Endothelial cell of umbilical vein (primary cell): Measurements from ENCODE around the gene LCAT. TPM values are rescaled to one million over a fixed set of nuclear protein-coding genes. Genes with fewer than 3 reads are reported as not detected.

ENCODE experiments used
- BruUV-seq: library from RNA; stranded (reverse); fragments of 400-500 nt; replicated peaks from 2 replicates; lab custom pipeline; 2021; lab: Mats Ljungman, UMichigan
- CTCF ChIA-PET: fragments of 300-600, 350-600 bp; sonication (Branson Sonifier 250); formaldehyde crosslinking; loops from one replicate; lab custom pipeline; 2021; ENCODE audit warnings: antibody characterized with exemption, inconsistent platforms; lab: Charles Lee
- POLR2A ChIA-PET: fragments of 300-600, 350-600 bp; sonication (Branson Sonifier 250); formaldehyde crosslinking; loops from one replicate; lab custom pipeline; 2021; ENCODE audit warnings: antibody characterized with exemption, inconsistent platforms; lab: Charles Lee
- DNase-seq: peaks from one replicate; pipeline ENCODE4 v3.0.0-alpha.2; 2011; ENCODE audit warnings: low read depth, low spot score
- FAIRE-seq: peaks from 2 replicates; lab custom pipeline; 2011; peaks lifted over from hg19 to GRCh38; lab: Jason Lieb, UNC
- H2AFZ ChIP-seq: 2 replicates; pipeline ENCODE4 v1.6.0; 2012; ENCODE audit warnings: low read depth, low read length, control low read depth, inconsistent platforms
- H3K27ac ChIP-seq: 2 replicates; pipeline ENCODE4 v1.5.1; 2011; ENCODE audit warnings: low read depth, mild to moderate bottlenecking, control low read depth, low read length, moderate library complexity; ENCODE audit not compliant: insufficient read depth
- H3K27me3 ChIP-seq, 2 experiments: 2 replicates each; pipeline versions ENCODE4 v1.6.0 to v1.6.1; 2011; ENCODE audit warnings: low read length in 2 of 2, mixed read lengths in 1 of 2; ENCODE audit not compliant: control insufficient read depth in 2 of 2, insufficient read depth in 2 of 2
- H3K36me3 ChIP-seq, 2 experiments: 2 replicates in 1 of 2; 3 replicates in 1 of 2; pipeline ENCODE4 v1.5.1; 2011; ENCODE audit warnings: low read length in 2 of 2, mild to moderate bottlenecking in 1 of 2, moderate library complexity in 1 of 2; ENCODE audit not compliant: control insufficient read depth in 2 of 2, insufficient read depth in 2 of 2; ENCODE audit errors: extremely low read depth in 1 of 2
- H3K4me1 ChIP-seq: 3 replicates; pipeline ENCODE4 v1.5.1; 2011; ENCODE audit warnings: mild to moderate bottlenecking, low read length; ENCODE audit not compliant: control insufficient read depth, insufficient read depth; ENCODE audit errors: extremely low read depth
- H3K4me2 ChIP-seq: 2 replicates; pipeline ENCODE4 v1.6.1; 2011; ENCODE audit warnings: low read length, control low read depth, mixed read lengths; ENCODE audit not compliant: insufficient read depth
- H3K4me3 ChIP-seq, 3 experiments: fragments of 200-600 bp in 1 of 3; sonication (generic), shearing (Covaris generic) in 1 of 3; replicated peaks in 1 of 3; 2 replicates each; pipeline ENCODE4 v1.5.1; 2011 to 2016; ENCODE audit warnings: control low read depth in 3 of 3, low read length in 3 of 3, mild to moderate bottlenecking in 2 of 3, inconsistent platforms in 1 of 3, low read depth in 1 of 3, moderate library complexity in 1 of 3; ENCODE audit not compliant: insufficient read depth in 1 of 3
- H3K79me2 ChIP-seq: 2 replicates; pipeline ENCODE4 v1.6.0; 2012; ENCODE audit warnings: low read length, inconsistent platforms; ENCODE audit not compliant: control insufficient read depth, insufficient read depth
- H3K9ac ChIP-seq: replicated peaks from 2 replicates; pipeline ENCODE3; 2011; ENCODE audit warnings: low read length, control low read depth; ENCODE audit not compliant: insufficient read depth; ENCODE audit errors: extremely low read depth
- H3K9me1 ChIP-seq: replicated peaks from 3 replicates; pipeline ENCODE4 v1.6.0; 2011; ENCODE audit warnings: mild to moderate bottlenecking, low read length; ENCODE audit not compliant: control insufficient read depth, insufficient read depth; ENCODE audit errors: extremely low read depth
- H3K9me3 ChIP-seq: replicated peaks from 2 replicates; pipeline ENCODE4 v1.5.1; 2012; ENCODE audit warnings: low read length, inconsistent platforms; ENCODE audit not compliant: control insufficient read depth, insufficient read depth
- H4K20me1 ChIP-seq: replicated peaks from 2 replicates; pipeline ENCODE3; 2011; ENCODE audit warnings: mild to moderate bottlenecking, low read length; ENCODE audit not compliant: control insufficient read depth, insufficient read depth; ENCODE audit errors: extremely low read depth
- EZH2 ChIP-seq: IDR thresholded peaks from 2 replicates; pipeline ENCODE4 v1.6.1; 2012; ENCODE audit warnings: borderline replicate concordance, low read depth, mild to moderate bottlenecking, moderate library complexity, low read length, inconsistent platforms; ENCODE audit not compliant: severe bottlenecking
- FOS ChIP-seq: IDR thresholded peaks from 2 replicates; pipeline ENCODE4 v1.6.1; 2011; ENCODE audit warnings: mild to moderate bottlenecking, low read length, moderate library complexity, borderline replicate concordance; ENCODE audit not compliant: insufficient read depth
- GATA2 ChIP-seq: IDR thresholded peaks from 2 replicates; pipeline ENCODE4 v1.7.0; 2011; ENCODE audit warnings: low read depth, mild to moderate bottlenecking, moderate library complexity, mixed read lengths, low read length; ENCODE audit not compliant: insufficient read length, insufficient read depth
- JUN ChIP-seq: IDR thresholded peaks from 2 replicates; pipeline ENCODE4 v1.6.1; 2011; ENCODE audit warnings: borderline replicate concordance, low read depth; ENCODE audit not compliant: insufficient read length, insufficient read depth
- MAX ChIP-seq: IDR thresholded peaks from 2 replicates; pipeline ENCODE4 v1.6.1; 2011; ENCODE audit not compliant: insufficient read depth, insufficient read length
- MYC ChIP-seq: IDR thresholded peaks from one replicate; pipeline ENCODE4 v1.6.1; 2011; ENCODE audit warnings: mild to moderate bottlenecking, low read depth, low read length
- POLR2A ChIP-seq: IDR thresholded peaks from 2 replicates; pipeline ENCODE4 v1.6.1; 2012; ENCODE audit warnings: low read depth, mild to moderate bottlenecking, control low read depth, low read length
- POLR2AphosphoS5 ChIP-seq: IDR thresholded peaks from 2 replicates; pipeline ENCODE4 v1.6.1; 2012; ENCODE audit warnings: low read depth, mild to moderate bottlenecking, control low read depth, low read length, moderate library complexity; ENCODE audit not compliant: insufficient read depth
- dilution Hi-C: fragments of 300-500 bp; cut with MboI; formaldehyde crosslinking; loops from one replicate; pipeline ENCODE4 v1.15.0; 2019; ENCODE audit warnings: low sequenced_read_pairs; ENCODE audit not compliant: extremely low pct_ligation_motif_present
- intact Hi-C: fragments of 100-400 bp; cut with micrococcal nuclease; formaldehyde crosslinking; loops from one replicate; pipeline ENCODE4 v1.10.0; 2022
- polyA plus RNA-seq, 4 experiments: library from polyadenylated mRNA; depleted of rRNA in 3 of 4; stranded (reverse) in 3 of 4; unstranded in 1 of 4; fragments of >200 nt; gene quantifications; 2 replicates each; pipeline versions ENCODE4 v1.2.1 to v1.2.3, GENCODE V29; 2011 to 2012; ENCODE audit warnings: missing spikeins in 1 of 4
- total RNA-seq: library from RNA; stranded (reverse); gene quantifications from 2 replicates; pipeline ENCODE4 v1.2.3, GENCODE V29; 2021
- TF ChIP-seq, protein P1 (sequence below), 2 donors: IDR thresholded peaks; 1 replicate in 1 of 2; 2 replicates in 1 of 2; pipeline ENCODE4 v1.5.1; 2011; ENCODE audit warnings: low read length in 2 of 2, mild to moderate bottlenecking in 2 of 2, moderate library complexity in 2 of 2, control low read depth in 1 of 2, inconsistent platforms in 1 of 2, low read depth in 1 of 2; ENCODE audit not compliant: insufficient read depth in 1 of 2; ENCODE audit errors: extremely low read depth in 1 of 2

Gene LCAT
- total and polyA plus RNA-seq, 2 donors (not counting 3 experiments of a cell fraction or from before 2014, with no cell fraction given), result 22.6 to 46.1 TPM

DNA sequence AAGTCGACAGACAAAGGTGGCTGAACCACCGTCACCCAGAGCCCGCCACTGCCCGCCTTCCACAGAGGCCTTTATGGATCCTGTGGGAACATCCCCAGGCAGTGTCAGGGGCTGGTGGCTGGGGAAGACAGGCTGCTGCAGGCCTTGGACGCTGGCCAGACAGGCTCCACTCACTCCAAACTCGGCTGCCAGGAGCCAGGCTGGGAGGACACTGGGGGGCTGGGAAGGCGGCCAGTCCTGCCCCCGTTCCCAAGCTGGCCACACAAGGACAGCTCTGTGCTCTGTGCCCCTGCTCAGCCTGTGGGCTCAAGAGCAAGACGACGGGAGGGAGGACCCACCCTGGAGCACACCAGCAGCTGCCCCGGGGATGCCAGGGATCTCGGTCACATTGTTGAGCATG lies 7.6 kb upstream of the LCAT start:
- Histone ChIP-seq H2AFZ (no peak overlapping the region), H3K9me3 (no peaks in the 10 kb centered on the region), H3K4me1 (no peaks in the 10 kb centered on the region), H3K9me1 (no peaks in the 10 kb centered on the region), H3K9ac (no peak overlapping the region), H3K4me2 (no peak overlapping the region), H3K27me3 (no peaks in the 10 kb centered on the region), H3K79me2 (no peaks in the 10 kb centered on the region), H3K27ac (no peak overlapping the region), H4K20me1 (no peaks in the 10 kb centered on the region), H3K4me3 (no peak overlapping the region), H3K36me3 (peaks cover 22 to 70% of the 10 kb centered on the region in 2 experiments)
- no peak for TF ChIP-seq MAX
- no peak for TF ChIP-seq JUN
- no peak for TF ChIP-seq POLR2A
- TF ChIP-seq FOS, result no peak
- TF ChIP-seq MYC, result no peak
- TF ChIP-seq, protein P1, sequence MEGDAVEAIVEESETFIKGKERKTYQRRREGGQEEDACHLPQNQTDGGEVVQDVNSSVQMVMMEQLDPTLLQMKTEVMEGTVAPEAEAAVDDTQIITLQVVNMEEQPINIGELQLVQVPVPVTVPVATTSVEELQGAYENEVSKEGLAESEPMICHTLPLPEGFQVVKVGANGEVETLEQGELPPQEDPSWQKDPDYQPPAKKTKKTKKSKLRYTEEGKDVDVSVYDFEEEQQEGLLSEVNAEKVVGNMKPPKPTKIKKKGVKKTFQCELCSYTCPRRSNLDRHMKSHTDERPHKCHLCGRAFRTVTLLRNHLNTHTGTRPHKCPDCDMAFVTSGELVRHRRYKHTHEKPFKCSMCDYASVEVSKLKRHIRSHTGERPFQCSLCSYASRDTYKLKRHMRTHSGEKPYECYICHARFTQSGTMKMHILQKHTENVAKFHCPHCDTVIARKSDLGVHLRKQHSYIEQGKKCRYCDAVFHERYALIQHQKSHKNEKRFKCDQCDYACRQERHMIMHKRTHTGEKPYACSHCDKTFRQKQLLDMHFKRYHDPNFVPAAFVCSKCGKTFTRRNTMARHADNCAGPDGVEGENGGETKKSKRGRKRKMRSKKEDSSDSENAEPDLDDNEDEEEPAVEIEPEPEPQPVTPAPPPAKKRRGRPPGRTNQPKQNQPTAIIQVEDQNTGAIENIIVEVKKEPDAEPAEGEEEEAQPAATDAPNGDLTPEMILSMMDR (IDR thresholded peaks at IDR 0.05; ENCODE audit: extremely low read depth in 1 of 2, insufficient read depth in 1 of 2, low read depth in 1 of 2, low read length in 2 of 2), result no peak
- no peak for TF ChIP-seq EZH2
- TF ChIP-seq GATA2, result no peak
- no peak for TF ChIP-seq POLR2AphosphoS5
- DNase-seq (no peak), FAIRE-seq (no peak)
- ChIA-PET POLR2A (no interaction called here), CTCF (interaction anchor here (2.8 kb wide), 1 partner anchor 68 kb away, joined by 9 read pairs; the partner anchor contains the start of gene NRN1L)
- intact Hi-C loops (no loop called here), dilution Hi-C loops (no loop called here)
- TSS peak; percentile 12 for BruUV-seq
